Sigmoid colon (tissue), 7 donors: ENCODE results near the gene MOV10. TPM values are rescaled to one million over a fixed set of nuclear protein-coding genes. Genes with fewer than 3 reads are reported as not detected.
A peak's percentile ranks its signal among the peaks of the same experiment; 100 is the strongest.

Source experiments
- DNase-seq: peaks from one replicate; pipeline ENCODE4 v3.0.0-alpha.2; 2019
- H3K27ac ChIP-seq, 4 donors: fragments of 200-600 bp; sonication (generic); one replicate each; pipeline ENCODE4 v1.5.1; 2016 to 2019; ENCODE audit warnings: mild to moderate bottlenecking in 1 of 4
- H3K27me3 ChIP-seq, 3 donors: fragments of 200-600 bp; sonication (generic); one replicate each; pipeline ENCODE4 v1.5.1; 2019; ENCODE audit warnings: mild to moderate bottlenecking in 1 of 3
- H3K36me3 ChIP-seq, 4 donors: fragments of 200-600 bp; sonication (generic); one replicate each; pipeline ENCODE4 v1.5.1; 2016 to 2019
- H3K4me1 ChIP-seq, 4 donors: fragments of 200-600 bp; sonication (generic); one replicate each; pipeline ENCODE4 v1.5.1; 2017 to 2019
- H3K4me3 ChIP-seq, 4 donors: fragments of 200-600 bp; sonication (generic); one replicate each; pipeline ENCODE4 v1.5.1; 2017 to 2019; ENCODE audit warnings: mild to moderate bottlenecking in 2 of 4, moderate library complexity in 1 of 4
- H3K9me3 ChIP-seq, 4 donors: fragments of 200-600 bp in 3 of 4; sonication (generic) in 3 of 4; one replicate each; pipeline versions ENCODE4 v1.5.1 to v1.6.1; 2013 to 2019
- CTCF ChIP-seq, 4 experiments: fragments of 450-650 bp in 3 of 4; fragments of 200-600 bp in 1 of 4; IDR thresholded peaks; one replicate each; pipeline ENCODE4 v1.5.1; 2016 to 2019; ENCODE audit warnings: antibody characterized with exemption in 4 of 4, mild to moderate bottlenecking in 3 of 4, moderate library complexity in 2 of 4
- EP300 ChIP-seq, 4 donors: sonication (generic); formaldehyde crosslinking; IDR thresholded peaks; one replicate each; pipeline ENCODE4 v1.6.1; 2017; ENCODE audit warnings: antibody characterized with exemption in 4 of 4
- POLR2A ChIP-seq, 2 donors: fragments of 450-650 bp; IDR thresholded peaks; one replicate each; pipeline ENCODE4 v1.6.1; 2016; ENCODE audit warnings: antibody characterized with exemption in 2 of 2, mild to moderate bottlenecking in 2 of 2, moderate library complexity in 2 of 2
- POLR2AphosphoS5 ChIP-seq, 4 donors: sonication (generic); formaldehyde crosslinking; IDR thresholded peaks; one replicate each; pipeline ENCODE4 v1.6.1; 2017; ENCODE audit warnings: antibody characterized with exemption in 4 of 4
- WGBS, 2 donors: extraction: QIAGEN DNeasy Blood & Tissue Kit; methylation state at CpG; one replicate each; pipeline ENCODE4 v1.1.7; 2013; 5-methylcytosine and 5-hydroxymethylcytosine counted together
- intact Hi-C: fragments of 100-400 bp; cut with DNase I; formaldehyde crosslinking; loops from one replicate; pipeline ENCODE4 v1.15.1; 2023
- polyA plus RNA-seq, 3 donors: library from polyadenylated mRNA; stranded (reverse); fragments of 200-250 nt; gene quantifications; one replicate each; pipeline ENCODE4 v1.2.3, GENCODE V29; 2013
- total RNA-seq, 4 donors: library from RNA; depleted of rRNA; stranded (reverse); fragments of >200 nt; gene quantifications; one replicate each; pipeline ENCODE4 v1.1.0, GENCODE V29; 2016
- donor health status: healthy with polysubstance abuse.
- donor health status: Bipolar disorder and iron deficiency.
- donor health status: healthy.

Gene MOV10
- total and polyA plus RNA-seq, 7 donors = 16.5 to 60.1 (median 28.8) TPM

GRCh38 chr1:112712701-112713128 lies 38.3 kb downstream of the MOV10 start:
- no peak for TF ChIP-seq EP300 (IDR thresholded peaks at IDR 0.05)
- TF ChIP-seq POLR2AphosphoS5 (IDR thresholded peaks at IDR 0.05) = no peak
- no peak for TF ChIP-seq POLR2A (IDR thresholded peaks at IDR 0.05)
- no peak for TF ChIP-seq CTCF (IDR thresholded peaks at IDR 0.05)
- Histone ChIP-seq H3K4me1 (peaks cover 0 to 30% (median 21%) of the 10 kb centered on the region in 4 donors), H3K27ac (no peak overlapping the region), H3K9me3 (no peaks in the 10 kb centered on the region), H3K4me3 (no peak overlapping the region), H3K27me3 (no peaks in the 10 kb centered on the region), H3K36me3 (no peaks in the 10 kb centered on the region)
- intact Hi-C loops = loop anchor here (10.0 kb wide), 1 partner anchor 1102 kb away; the partner anchor contains the start of gene RSBN1
- 85 to 90% methylated on average over 9 of the region's 9 CpGs for WGBS, 2 donors
- DNase-seq = no peak

GRCh38 chr1:112713466-112714312 lies 39.2 kb downstream of the MOV10 start:
- TF ChIP-seq CTCF (IDR thresholded peaks at IDR 0.05) = no peak
- TF ChIP-seq EP300 (IDR thresholded peaks at IDR 0.05) = no peak
- TF ChIP-seq POLR2A (IDR thresholded peaks at IDR 0.05) = no peak
- no peaks in the 10 kb centered on the region for H3K27me3 ChIP-seq
- no peaks in the 10 kb centered on the region for H3K9me3 ChIP-seq
- H3K4me1 ChIP-seq = peaks cover 0 to 31% (median 25%) of the 10 kb centered on the region in 4 donors
- no peak overlapping the region for H3K27ac ChIP-seq
- H3K4me3 ChIP-seq = peak overlapping the region; percentile 46 to 67 (median 52)
- WGBS, 2 donors = 38 to 50% methylated on average over 14 of the region's 14 CpGs
- intact Hi-C loops = loop anchor here (2.0 to 10.0 kb wide), 2 partner anchors 95 to 1101 kb away; partner anchors contain the start of genes CAPZA1, RSBN1 and ST7L
- no peak for DNase-seq
- no peaks in the 10 kb centered on the region for H3K36me3 ChIP-seq

- H3K27me3 ChIP-seq = no peaks in the 10 kb centered on the region
- H3K36me3 ChIP-seq = no peaks in the 10 kb centered on the region
- peak overlapping the region; percentile 46 to 67 (median 52) for H3K4me3 ChIP-seq
- peak overlapping the region in 3 of 4 donors; percentile 62 to 74 (median 73) for H3K27ac ChIP-seq
- intact Hi-C loops = loop anchor here (2.0 to 10.0 kb wide), 4 partner anchors 96 to 1100 kb away; partner anchors contain the start of genes CAPZA1, RSBN1, SLC16A1 and ST7L
- no peak for TF ChIP-seq POLR2A (IDR thresholded peaks at IDR 0.05)
- TF ChIP-seq POLR2AphosphoS5 (IDR thresholded peaks at IDR 0.05) = peak in 1 of 4 donors; percentile 20
- no peak for TF ChIP-seq EP300 (IDR thresholded peaks at IDR 0.05)
- TF ChIP-seq CTCF (IDR thresholded peaks at IDR 0.05) = no peak
- peaks cover 0 to 35% (median 30%) of the 10 kb centered on the region in 4 donors for H3K4me1 ChIP-seq
- DNase-seq = no peak
- H3K9me3 ChIP-seq = no peaks in the 10 kb centered on the region
- 1% methylated on average over 86 of the region's 86 CpGs for WGBS, 2 donors
Measured at GRCh38 chr1:112714313-112715263, 40.1 kb downstream of the MOV10 start.

- intact Hi-C loops = loop anchor here (2.0 to 10.0 kb wide), 5 partner anchors 97 to 1099 kb away; partner anchors contain the start of genes CAPZA1, LRIG2, RSBN1 and SLC16A1
Measured at GRCh38 chr1:112715264-112716053, 41.0 kb downstream of the MOV10 start, which contains the start of gene PPM1J. TSS of gene PPM1J (minus strand) at chr1:112715332. CDS start at chr1:112715301, 31 bp downstream.

More at GRCh38 chr1:112715264-112716053, 41.0 kb downstream of the MOV10 start, which contains the start of gene PPM1J:
- H3K27ac ChIP-seq = peak within 1 kb of the TSS; percentile 61 to 74 (median 68)
- no peaks in the 10 kb centered on the region for H3K36me3 ChIP-seq
- H3K4me1 ChIP-seq = peaks cover 0 to 35% (median 30%) of the 10 kb centered on the region in 4 donors
- peak; percentile 98 for DNase-seq
- no peaks in the 10 kb centered on the region for H3K9me3 ChIP-seq
- no peaks in the 10 kb centered on the region for H3K27me3 ChIP-seq
- TF ChIP-seq CTCF (IDR thresholded peaks at IDR 0.05) (no peak), EP300 (IDR thresholded peaks at IDR 0.05) (no peak), POLR2A (IDR thresholded peaks at IDR 0.05) (no peak), POLR2AphosphoS5 (IDR thresholded peaks at IDR 0.05) (peak in 2 of 4 donors; percentile 9 to 61)
- 0 to 1% methylated on average over 51 of the region's 51 CpGs for WGBS, 2 donors
- H3K4me3 ChIP-seq = peak within 1 kb of the TSS; percentile 46 to 67 (median 52)
